H7 (cell line): ENCODE results near the gene SYCP3. TPM values are rescaled to one million over a fixed set of nuclear protein-coding genes. Genes with fewer than 3 reads are reported as not detected.

Source experiments
- DNase-seq: peaks from one replicate; pipeline ENCODE4 v3.0.0; 2012
- H3K27me3 ChIP-seq: 2 replicates; pipeline ENCODE4 v1.6.0; 2011; ENCODE audit warnings: mild to moderate bottlenecking, low read length; ENCODE audit not compliant: control insufficient read depth, insufficient read depth
- H3K36me3 ChIP-seq: replicated peaks from 2 replicates; pipeline ENCODE4 v1.5.1; 2011; ENCODE audit warnings: low read length; ENCODE audit not compliant: control insufficient read depth, insufficient read depth
- H3K4me3 ChIP-seq: 2 replicates; pipeline ENCODE4 v1.5.1; 2011; ENCODE audit warnings: low read depth, mild to moderate bottlenecking, control low read depth, low read length, moderate library complexity; ENCODE audit not compliant: insufficient read depth
- total RNA-seq: library from RNA; depleted of rRNA; stranded (reverse); fragments of >200 nt; shearing (Covaris generic); gene quantifications from 2 replicates; pipeline ENCODE4 v1.2.3, GENCODE V29; 2014

The SYCP3 gene
- total RNA-seq, 1 experiment from 2014 or later = not detected

DNA sequence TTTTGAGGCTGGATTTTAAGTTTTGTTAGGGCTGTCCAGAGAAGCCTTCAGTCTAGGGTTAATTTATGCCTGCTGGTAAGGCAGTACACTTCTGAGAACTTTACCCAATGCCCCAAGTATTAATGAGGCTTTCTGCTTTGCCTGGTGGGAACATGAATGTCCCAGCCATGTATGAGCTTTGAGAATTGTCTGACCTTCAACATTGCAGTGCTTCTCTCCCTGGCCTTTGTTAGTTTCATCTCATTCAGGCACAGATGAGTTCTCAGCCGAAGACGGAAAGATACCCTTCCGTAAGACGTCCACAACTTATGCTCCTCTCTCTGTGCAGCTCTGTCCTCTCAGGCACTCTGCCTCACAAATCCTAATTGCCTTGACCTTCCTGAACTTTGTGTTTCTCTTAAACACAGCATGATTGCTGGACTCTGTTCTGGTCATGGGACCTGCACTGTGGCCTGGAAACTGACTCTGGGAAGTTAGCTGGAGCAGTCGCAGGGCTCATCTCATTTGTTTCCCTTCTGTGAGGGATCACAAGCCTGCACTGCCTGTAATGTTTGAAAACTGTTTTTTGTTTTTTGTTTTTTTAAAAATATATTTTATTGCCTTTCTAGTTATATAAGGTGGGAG, 26.1 kb downstream of the SYCP3 start:
- Histone ChIP-seq H3K27me3 (no peaks in the 10 kb centered on the region), H3K4me3 (no peak overlapping the region), H3K36me3 (no peaks in the 10 kb centered on the region)
- DNase-seq = no peak

DNA sequence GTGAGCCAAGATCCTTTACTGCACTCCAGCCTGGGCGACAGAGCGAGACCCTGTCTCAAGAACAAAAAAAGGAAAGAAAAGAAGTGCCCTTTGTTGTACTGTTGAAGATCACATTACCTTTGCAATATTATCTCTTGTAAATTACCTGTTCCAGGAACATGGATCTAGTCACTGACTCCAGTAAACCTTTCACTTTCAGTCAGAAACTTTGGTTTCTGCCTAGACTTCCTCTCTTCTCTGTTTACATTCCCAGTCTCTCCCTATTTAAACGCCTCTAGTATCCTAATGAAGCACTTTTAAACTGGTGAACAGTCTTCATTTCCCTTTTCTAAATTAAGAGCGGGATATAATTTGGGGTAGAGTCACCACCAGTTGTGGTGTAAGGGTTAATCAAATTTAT, 29.0 kb downstream of the SYCP3 start:
- Histone ChIP-seq H3K36me3 (no peaks in the 10 kb centered on the region), H3K27me3 (no peaks in the 10 kb centered on the region), H3K4me3 (no peak overlapping the region)
- DNase-seq = no peak

DNA sequence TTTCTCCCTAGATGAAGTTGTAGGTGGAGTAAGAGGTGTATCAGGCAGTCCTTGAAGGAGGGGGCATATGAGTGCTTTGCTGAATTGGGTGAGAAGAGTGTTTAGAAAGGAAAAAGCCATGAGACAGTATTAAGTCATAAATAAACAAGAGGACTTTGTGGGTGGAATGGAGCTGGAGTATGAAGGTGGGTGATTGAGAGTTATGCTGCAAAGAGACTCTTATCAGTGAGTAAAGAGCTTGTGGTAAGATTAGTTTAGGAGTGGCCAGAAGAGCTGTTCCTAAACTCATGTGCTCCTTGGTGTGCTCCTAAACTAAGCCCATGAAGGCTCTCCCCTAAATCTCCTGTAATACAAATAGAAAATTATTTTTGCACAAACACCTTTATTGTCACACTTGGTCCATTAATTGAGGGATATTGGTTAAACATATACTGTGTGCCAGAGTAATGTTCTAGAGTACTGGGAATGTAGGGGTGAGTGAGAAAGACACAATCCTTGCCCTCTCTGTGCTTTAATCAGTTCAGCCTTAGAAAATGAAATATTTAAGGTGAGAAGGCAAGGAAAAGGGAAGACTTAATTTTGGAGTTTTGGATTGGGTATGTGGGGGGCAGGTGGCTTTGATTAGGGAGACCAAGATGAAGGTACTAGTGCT, 32.0 kb downstream of the SYCP3 start:
- H3K4me3 ChIP-seq = no peak overlapping the region
- H3K36me3 ChIP-seq = no peaks in the 10 kb centered on the region
- H3K27me3 ChIP-seq = no peaks in the 10 kb centered on the region
- DNase-seq = no peak

DNA sequence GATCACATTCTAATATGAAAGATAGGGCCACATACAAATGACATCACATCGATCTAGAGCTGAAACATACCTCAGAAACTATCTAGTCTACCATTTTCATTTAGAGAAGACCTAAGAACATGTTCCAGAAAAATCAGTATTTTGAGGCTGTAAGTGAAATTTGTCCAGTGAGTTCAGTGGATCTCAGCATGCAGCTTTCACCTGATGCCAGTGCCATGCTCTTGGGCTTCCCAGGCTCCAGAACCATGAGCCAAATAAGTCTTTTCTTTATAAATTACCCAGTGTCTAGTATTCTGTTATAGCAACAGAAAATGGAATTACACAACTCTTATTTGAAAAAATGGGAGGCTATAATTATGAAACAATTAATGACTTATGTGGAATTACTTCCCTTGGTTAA, 32.9 kb downstream of the SYCP3 start:
- no peaks in the 10 kb centered on the region for H3K27me3 ChIP-seq
- H3K36me3 ChIP-seq = no peaks in the 10 kb centered on the region
- DNase-seq = no peak
- no peak overlapping the region for H3K4me3 ChIP-seq

GRCh38 chr12:101703487-101703886, 35.8 kb downstream of the SYCP3 start:
- no peak overlapping the region for H3K4me3 ChIP-seq
- no peaks in the 10 kb centered on the region for H3K36me3 ChIP-seq
- DNase-seq = peak; percentile 40
- no peaks in the 10 kb centered on the region for H3K27me3 ChIP-seq

- no peak for DNase-seq
- no peaks in the 10 kb centered on the region for H3K36me3 ChIP-seq
- no peak overlapping the region for H3K4me3 ChIP-seq
- peaks cover 7% of the 10 kb centered on the region for H3K27me3 ChIP-seq
Observed at GRCh38 chr12:101700299-101700820, 38.9 kb downstream of the SYCP3 start.

GRCh38 chr12:101698800-101699347, 40.4 kb downstream of the SYCP3 start:
- Histone ChIP-seq H3K27me3 (peaks cover 7% of the 10 kb centered on the region), H3K36me3 (no peaks in the 10 kb centered on the region), H3K4me3 (peak overlapping the region; percentile 94)
- peak; percentile 38 for DNase-seq

GRCh38 chr12:101697930-101698799, 41.1 kb downstream of the SYCP3 start:
- H3K4me3 ChIP-seq = peak overlapping the region; percentile 94
- H3K36me3 ChIP-seq = no peaks in the 10 kb centered on the region
- peak; percentile 56 for DNase-seq
- H3K27me3 ChIP-seq = peaks cover 7% of the 10 kb centered on the region

GRCh38 chr12:101697197-101697929, 41.9 kb downstream of the SYCP3 start, which contains the start of gene CHPT1:
CHPT1 (plus strand) TSS chr12:101697640; CDS start chr12:101697862, 222 bp downstream.
- Histone ChIP-seq H3K36me3 (no peaks in the 10 kb centered on the region), H3K4me3 (peak within 1 kb of the TSS; percentile 94), H3K27me3 (peaks cover 7% of the 10 kb centered on the region)
- peak; percentile 94 for DNase-seq

- DNase-seq = peak; percentile 30
- H3K27me3 ChIP-seq = peaks cover 7% of the 10 kb centered on the region
- H3K36me3 ChIP-seq = no peaks in the 10 kb centered on the region
Observed at GRCh38 chr12:101696251-101697196, 42.7 kb downstream of the SYCP3 start.

DNA sequence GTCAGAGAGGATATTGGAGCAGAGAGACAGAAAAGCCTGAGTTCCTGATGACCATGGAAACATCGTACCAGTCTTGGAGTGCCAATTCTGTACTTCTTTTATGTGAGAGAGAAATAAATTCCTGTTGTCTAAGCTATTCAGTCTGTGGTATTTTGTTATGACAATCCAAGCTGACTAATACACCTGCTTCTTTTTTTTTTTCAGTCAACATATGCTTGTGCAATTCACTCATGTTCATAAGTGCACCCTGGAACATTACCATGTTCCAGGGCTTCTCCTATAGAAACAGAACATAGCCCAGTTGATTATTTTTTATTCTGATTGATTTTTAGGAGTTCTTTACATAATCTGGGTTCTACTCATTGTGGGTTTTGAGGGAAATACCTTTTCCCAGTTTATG, 43.6 kb downstream of the SYCP3 start:
- no peak for DNase-seq
- no peaks in the 10 kb centered on the region for H3K36me3 ChIP-seq
- H3K27me3 ChIP-seq = peaks cover 7% of the 10 kb centered on the region
- no peak overlapping the region for H3K4me3 ChIP-seq

More at GRCh38 chr12:101696251-101697196, 42.7 kb downstream of the SYCP3 start:
- H3K4me3 ChIP-seq = peak overlapping the region; percentile 94

DNA sequence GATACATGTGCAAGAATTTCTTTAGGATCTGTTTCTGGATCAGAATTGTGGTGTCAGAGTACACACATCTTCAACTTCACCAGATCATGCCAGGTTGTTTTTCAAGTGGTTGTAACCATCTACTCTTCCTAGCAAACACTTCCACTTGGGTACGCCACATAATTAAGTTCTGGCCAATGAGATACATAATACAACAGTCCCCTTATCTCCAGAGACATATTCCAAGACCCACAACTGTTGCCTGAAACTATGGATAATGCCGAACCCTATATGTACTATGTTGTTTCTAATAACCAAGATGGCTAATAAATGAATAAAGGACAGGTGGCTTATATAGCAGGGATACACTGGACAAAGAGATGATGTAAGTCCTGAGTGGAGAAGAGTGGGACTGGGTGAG, 44.3 kb downstream of the SYCP3 start:
- no peak for DNase-seq
- H3K36me3 ChIP-seq = no peaks in the 10 kb centered on the region
- H3K4me3 ChIP-seq = no peak overlapping the region
- peaks cover 7% of the 10 kb centered on the region for H3K27me3 ChIP-seq

GRCh38 chr12:101694297-101694848, 44.9 kb downstream of the SYCP3 start:
- H3K27me3 ChIP-seq = peaks cover 7% of the 10 kb centered on the region
- no peak for DNase-seq
- H3K36me3 ChIP-seq = no peaks in the 10 kb centered on the region
- H3K4me3 ChIP-seq = no peak overlapping the region
